DOHH2 (cell line): ENCODE data around the gene NCKAP5.
"Not testable (repeated sequence)": the region's sequence is repeated elsewhere in the genome, so short reads cannot be mapped to it uniquely, and the experiment has no call there.

Source experiments
- H3F3A ChIP-seq: fragments of 200-600 bp; sonication (generic), shearing (Covaris generic); 2 replicates; pipeline ENCODE4 v1.6.0; 2016; ENCODE audit warnings: antibody characterized with exemption, mild to moderate bottlenecking; ENCODE audit not compliant: control insufficient read depth, insufficient read depth
- H3K27ac ChIP-seq: fragments of 200-600 bp; sonication (generic); 2 replicates; pipeline ENCODE4 v1.5.1; 2014; ENCODE audit warnings: low read depth, mild to moderate bottlenecking, low read length, moderate library complexity
- H3K27me3 ChIP-seq: fragments of 200-600 bp; sonication (generic); 2 replicates; pipeline ENCODE4 v1.6.1; 2014; ENCODE audit warnings: mild to moderate bottlenecking, low read length, mixed read lengths; ENCODE audit not compliant: control insufficient read depth
- H3K36me3 ChIP-seq: fragments of 200-600 bp; sonication (generic); 2 replicates; pipeline ENCODE4 v1.6.1; 2014; ENCODE audit warnings: mild to moderate bottlenecking, low read length, moderate library complexity, mixed read lengths; ENCODE audit not compliant: control insufficient read depth
- H3K4me1 ChIP-seq: fragments of 200-600 bp; sonication (generic); 2 replicates; pipeline ENCODE4 v1.6.1; 2014; ENCODE audit warnings: mild to moderate bottlenecking, low read length, mixed read lengths; ENCODE audit not compliant: control insufficient read depth
- H3K4me2 ChIP-seq: fragments of 200-600 bp; sonication (generic); 2 replicates; pipeline ENCODE4 v1.6.0; 2014; ENCODE audit warnings: mild to moderate bottlenecking, low read length, moderate library complexity
- H3K4me3 ChIP-seq: fragments of 200-600 bp; sonication (generic); 2 replicates; pipeline ENCODE4 v1.5.1; 2014; ENCODE audit warnings: mild to moderate bottlenecking, low read length, mixed read lengths
- H3K79me2 ChIP-seq: fragments of 200-600 bp; sonication (generic); 2 replicates; pipeline ENCODE4 v1.6.1; 2014; ENCODE audit warnings: mild to moderate bottlenecking, low read length, mixed read lengths; ENCODE audit not compliant: control insufficient read depth
- H3K9me2 ChIP-seq: fragments of 200-600 bp; sonication (generic); replicated peaks from 2 replicates; pipeline ENCODE4 v1.6.1; 2014; ENCODE audit warnings: mild to moderate bottlenecking, low read length, mixed read lengths; ENCODE audit not compliant: control insufficient read depth
- H3K9me3 ChIP-seq: fragments of 200-600 bp; sonication (generic); 2 replicates; pipeline ENCODE4 v1.6.1; 2014; ENCODE audit warnings: antibody characterized with exemption, low read length, mixed read lengths; ENCODE audit not compliant: control insufficient read depth, insufficient read depth
- H4K20me1 ChIP-seq: fragments of 200-600 bp; sonication (generic); 2 replicates; pipeline ENCODE4 v1.6.0; 2014; ENCODE audit warnings: low read depth, mild to moderate bottlenecking, antibody characterized with exemption, low read length, moderate library complexity; ENCODE audit not compliant: control insufficient read depth, insufficient read depth
- EZH2phosphoT487 ChIP-seq: fragments of 200-600 bp; sonication (generic); IDR thresholded peaks from 2 replicates; pipeline ENCODE4 v1.6.1; 2017; ENCODE audit warnings: borderline replicate concordance, mild to moderate bottlenecking, antibody characterized with exemption, low read length, moderate library complexity, mixed read lengths
- TF ChIP-seq, protein P1 (sequence below): fragments of 200-600 bp; sonication (generic); IDR thresholded peaks from one replicate; pipeline ENCODE4 v1.5.1; 2014; ENCODE audit warnings: antibody characterized with exemption, mild to moderate bottlenecking, low read depth, low read length; ENCODE audit not compliant: poor library complexity, severe bottlenecking

The NCKAP5 gene

DNA sequence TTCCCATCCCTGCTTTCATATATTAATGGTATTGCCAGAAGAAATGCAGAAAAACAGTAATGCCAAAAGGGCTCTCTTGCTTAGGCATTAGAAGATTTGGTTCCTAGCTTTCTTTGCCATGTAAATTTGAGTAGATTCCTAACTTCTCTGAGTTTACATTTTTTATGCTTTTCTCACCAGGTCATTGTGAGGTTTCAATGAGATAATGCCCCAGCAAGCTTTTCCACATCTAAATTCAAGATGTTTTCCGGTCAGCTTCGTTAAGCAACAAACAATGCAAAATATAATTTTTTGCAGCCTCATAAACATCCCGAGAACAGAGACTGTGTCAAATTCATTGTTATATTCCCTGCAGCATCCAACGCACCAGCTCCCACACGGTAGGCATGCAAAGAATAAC lies 44.9 kb downstream of the NCKAP5 start:
- Histone ChIP-seq H3K9me2 (no peaks in the 10 kb centered on the region), H3K4me1 (no peaks in the 10 kb centered on the region), H3K27ac (no peak overlapping the region), H4K20me1 (no peaks in the 10 kb centered on the region), H3K9me3 (no peaks in the 10 kb centered on the region; the same call in 1 of the 2 replicates), H3K79me2 (no peaks in the 10 kb centered on the region), H3F3A (no peaks in the 10 kb centered on the region), H3K36me3 (no peaks in the 10 kb centered on the region), H3K27me3 (no peaks in the 10 kb centered on the region), H3K4me3 (no peak overlapping the region), H3K4me2 (no peak overlapping the region)
- TF ChIP-seq EZH2phosphoT487, result no peak
- TF ChIP-seq, protein P1, sequence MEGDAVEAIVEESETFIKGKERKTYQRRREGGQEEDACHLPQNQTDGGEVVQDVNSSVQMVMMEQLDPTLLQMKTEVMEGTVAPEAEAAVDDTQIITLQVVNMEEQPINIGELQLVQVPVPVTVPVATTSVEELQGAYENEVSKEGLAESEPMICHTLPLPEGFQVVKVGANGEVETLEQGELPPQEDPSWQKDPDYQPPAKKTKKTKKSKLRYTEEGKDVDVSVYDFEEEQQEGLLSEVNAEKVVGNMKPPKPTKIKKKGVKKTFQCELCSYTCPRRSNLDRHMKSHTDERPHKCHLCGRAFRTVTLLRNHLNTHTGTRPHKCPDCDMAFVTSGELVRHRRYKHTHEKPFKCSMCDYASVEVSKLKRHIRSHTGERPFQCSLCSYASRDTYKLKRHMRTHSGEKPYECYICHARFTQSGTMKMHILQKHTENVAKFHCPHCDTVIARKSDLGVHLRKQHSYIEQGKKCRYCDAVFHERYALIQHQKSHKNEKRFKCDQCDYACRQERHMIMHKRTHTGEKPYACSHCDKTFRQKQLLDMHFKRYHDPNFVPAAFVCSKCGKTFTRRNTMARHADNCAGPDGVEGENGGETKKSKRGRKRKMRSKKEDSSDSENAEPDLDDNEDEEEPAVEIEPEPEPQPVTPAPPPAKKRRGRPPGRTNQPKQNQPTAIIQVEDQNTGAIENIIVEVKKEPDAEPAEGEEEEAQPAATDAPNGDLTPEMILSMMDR, result no peak

DNA sequence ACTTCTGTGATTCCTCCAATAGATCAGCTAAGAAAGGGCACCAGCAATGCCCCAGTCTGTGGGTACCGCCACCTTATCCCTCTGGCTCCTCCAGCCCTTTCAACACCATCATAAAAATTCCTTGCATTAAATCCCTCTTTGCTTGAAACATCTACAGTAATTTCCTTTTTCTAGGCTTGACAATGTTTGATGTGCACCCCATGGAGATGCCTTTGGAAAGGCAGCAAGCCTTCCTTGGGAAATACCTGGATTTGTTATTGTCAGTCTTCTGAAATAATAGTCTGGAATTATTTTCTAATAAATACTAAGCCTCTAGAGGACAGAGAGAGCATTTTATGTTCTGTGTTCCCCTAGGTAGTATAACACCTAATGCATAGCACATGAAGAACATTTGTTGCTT lies 46.1 kb downstream of the NCKAP5 start:
- Histone ChIP-seq H3K27ac (no peak overlapping the region), H3K9me3 (no peaks in the 10 kb centered on the region; the same call in 1 of the 2 replicates), H3K36me3 (no peaks in the 10 kb centered on the region), H3K79me2 (no peaks in the 10 kb centered on the region), H3F3A (no peaks in the 10 kb centered on the region), H3K4me3 (no peak overlapping the region), H3K4me1 (no peaks in the 10 kb centered on the region), H3K27me3 (no peaks in the 10 kb centered on the region), H4K20me1 (no peaks in the 10 kb centered on the region), H3K9me2 (no peaks in the 10 kb centered on the region), H3K4me2 (no peak overlapping the region)
- no peak for TF ChIP-seq EZH2phosphoT487
- TF ChIP-seq, protein P1, result no peak

DNA sequence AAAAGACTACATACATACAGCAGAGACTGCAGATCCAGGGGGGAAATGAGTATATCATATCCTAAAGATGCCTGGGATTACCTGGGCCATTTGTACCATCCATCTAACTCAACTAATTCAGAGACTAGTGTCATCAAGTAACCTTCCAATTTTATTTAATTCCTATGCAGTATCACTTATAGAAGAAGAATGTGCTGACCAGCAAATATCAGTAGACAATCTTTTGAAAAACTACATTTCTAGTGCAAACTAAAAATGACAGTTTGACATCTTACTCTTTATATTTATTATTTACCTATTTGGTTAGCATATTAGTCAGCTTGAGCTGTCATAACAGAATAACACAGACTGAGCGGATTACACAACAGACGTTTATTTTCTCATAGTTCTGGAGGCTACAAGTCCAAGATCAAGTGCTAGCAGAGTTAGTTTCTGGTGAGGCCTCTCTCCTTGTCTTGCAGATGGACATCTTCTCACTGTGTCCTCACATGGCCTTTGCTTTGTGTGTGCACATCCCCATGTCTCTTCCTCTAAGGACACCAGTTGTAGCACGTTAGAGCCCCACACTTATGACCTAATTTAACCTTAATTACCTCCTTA lies 47.0 kb downstream of the NCKAP5 start:
- no peaks in the 10 kb centered on the region for H3F3A ChIP-seq
- no peak overlapping the region for H3K4me3 ChIP-seq
- no peak overlapping the region for H3K4me2 ChIP-seq
- no peaks in the 10 kb centered on the region for H3K9me2 ChIP-seq
- H3K36me3 ChIP-seq, result no peaks in the 10 kb centered on the region
- H3K79me2 ChIP-seq, result no peaks in the 10 kb centered on the region
- no peaks in the 10 kb centered on the region for H4K20me1 ChIP-seq
- H3K27ac ChIP-seq, result no peak overlapping the region
- H3K27me3 ChIP-seq, result no peaks in the 10 kb centered on the region
- no peak for TF ChIP-seq EZH2phosphoT487
- H3K4me1 ChIP-seq, result no peaks in the 10 kb centered on the region
- H3K9me3 ChIP-seq, result no peaks in the 10 kb centered on the region; the same call in 1 of the 2 replicates

DNA sequence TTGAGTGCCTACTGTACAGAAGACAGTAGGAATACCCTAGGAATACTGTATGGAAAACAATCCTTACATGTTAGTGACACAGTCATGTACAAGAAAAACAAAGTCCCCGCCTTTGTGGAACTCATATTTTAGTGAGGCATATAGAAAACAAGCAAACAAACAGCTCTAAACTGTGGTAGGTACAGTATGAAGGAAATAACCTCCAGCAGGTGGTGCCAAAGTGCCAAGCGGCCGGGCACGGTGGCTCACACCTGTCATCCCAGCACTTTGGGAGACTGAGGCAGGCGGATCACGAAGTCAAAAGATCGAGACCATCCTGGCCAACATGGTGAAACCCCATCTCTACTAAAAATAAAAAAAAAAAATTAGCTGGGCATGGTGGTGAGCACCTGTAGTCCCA lies 48.6 kb downstream of the NCKAP5 start:
- not testable (repeated sequence) for H3K27me3 ChIP-seq

More for the DNA sequence above, 48.6 kb downstream of the NCKAP5 start:
- H3K4me3 ChIP-seq, H3K9me3 ChIP-seq, H3K27ac ChIP-seq, H3K4me2 ChIP-seq, H3K79me2 ChIP-seq, H3K4me1 ChIP-seq, H4K20me1 ChIP-seq, H3K36me3 ChIP-seq, H3F3A ChIP-seq, H3K9me2 ChIP-seq: not testable (repeated sequence)
- TF ChIP-seq, protein P1, result peak; percentile 30
